ENCODE results near the gene PHF23.

The PHF23 gene

DNA sequence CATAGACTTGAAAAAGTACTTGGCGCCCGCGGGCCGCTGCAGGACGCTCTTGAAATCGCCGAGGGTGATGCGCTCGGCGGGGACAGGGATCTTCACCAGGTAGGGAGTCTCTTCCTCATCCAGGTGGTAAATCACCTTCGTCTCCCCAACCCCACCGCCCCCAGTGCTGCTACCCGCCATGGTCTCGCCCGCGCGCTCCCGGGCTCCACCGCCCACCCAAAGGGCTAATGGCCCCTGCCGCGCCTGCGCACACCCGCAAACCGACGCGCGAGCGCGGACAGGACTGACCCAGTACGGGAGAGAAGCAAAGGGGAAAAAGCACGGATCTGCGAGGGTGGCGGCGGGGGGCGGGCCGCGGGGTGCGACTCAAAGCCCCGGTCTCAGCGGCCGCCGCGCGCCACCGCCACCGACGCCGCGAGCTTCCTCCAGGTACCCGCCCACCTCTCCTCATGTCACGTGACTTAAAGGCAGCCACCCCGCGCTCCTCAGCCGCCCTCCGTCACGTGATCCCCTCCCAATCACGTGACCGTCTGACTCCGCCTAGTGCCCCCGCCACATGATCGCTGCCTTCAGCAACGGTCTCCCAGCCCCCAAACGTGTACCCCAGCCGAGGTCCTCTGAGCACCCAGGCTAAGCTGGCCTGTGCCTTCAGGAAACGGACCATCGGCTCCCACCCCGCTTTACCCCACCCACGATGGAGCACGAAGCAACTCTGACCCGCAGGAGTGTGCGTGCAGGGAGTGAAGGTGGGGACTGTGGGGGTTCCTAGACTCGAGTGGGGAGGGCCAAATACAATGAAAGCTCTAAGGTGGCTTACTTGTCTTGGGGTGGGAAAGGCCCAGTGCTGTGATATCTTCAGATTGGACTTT, 4.9 kb downstream of the PHF23 start, which contains the start of gene DVL2:
Gene DVL2 (minus strand): TSS at position 435 of the 869 bp plus-strand sequence. CDS start 255 bp downstream, at position 180.
- ChIA-PET POLR2A (interaction anchor here (1.0 kb wide), 2 partner anchors 8 to 25 kb away, joined by 3 read pairs; partner anchors contain the start of gene GABARAP), CTCF (interaction anchor here (4.4 kb wide), 1 partner anchor 13 kb away, joined by 26 read pairs; the partner anchor contains the start of genes ACADVL and DLG4)
- TF ChIP-seq, protein P1, sequence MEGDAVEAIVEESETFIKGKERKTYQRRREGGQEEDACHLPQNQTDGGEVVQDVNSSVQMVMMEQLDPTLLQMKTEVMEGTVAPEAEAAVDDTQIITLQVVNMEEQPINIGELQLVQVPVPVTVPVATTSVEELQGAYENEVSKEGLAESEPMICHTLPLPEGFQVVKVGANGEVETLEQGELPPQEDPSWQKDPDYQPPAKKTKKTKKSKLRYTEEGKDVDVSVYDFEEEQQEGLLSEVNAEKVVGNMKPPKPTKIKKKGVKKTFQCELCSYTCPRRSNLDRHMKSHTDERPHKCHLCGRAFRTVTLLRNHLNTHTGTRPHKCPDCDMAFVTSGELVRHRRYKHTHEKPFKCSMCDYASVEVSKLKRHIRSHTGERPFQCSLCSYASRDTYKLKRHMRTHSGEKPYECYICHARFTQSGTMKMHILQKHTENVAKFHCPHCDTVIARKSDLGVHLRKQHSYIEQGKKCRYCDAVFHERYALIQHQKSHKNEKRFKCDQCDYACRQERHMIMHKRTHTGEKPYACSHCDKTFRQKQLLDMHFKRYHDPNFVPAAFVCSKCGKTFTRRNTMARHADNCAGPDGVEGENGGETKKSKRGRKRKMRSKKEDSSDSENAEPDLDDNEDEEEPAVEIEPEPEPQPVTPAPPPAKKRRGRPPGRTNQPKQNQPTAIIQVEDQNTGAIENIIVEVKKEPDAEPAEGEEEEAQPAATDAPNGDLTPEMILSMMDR (IDR thresholded peaks at IDR 0.05; ENCODE audit: control extremely low read depth, extremely low read depth, low read depth, missing control alignments) = no peak
- DNase-seq (ENCODE audit: extremely low spot score) = peak; percentile 96

DNA sequence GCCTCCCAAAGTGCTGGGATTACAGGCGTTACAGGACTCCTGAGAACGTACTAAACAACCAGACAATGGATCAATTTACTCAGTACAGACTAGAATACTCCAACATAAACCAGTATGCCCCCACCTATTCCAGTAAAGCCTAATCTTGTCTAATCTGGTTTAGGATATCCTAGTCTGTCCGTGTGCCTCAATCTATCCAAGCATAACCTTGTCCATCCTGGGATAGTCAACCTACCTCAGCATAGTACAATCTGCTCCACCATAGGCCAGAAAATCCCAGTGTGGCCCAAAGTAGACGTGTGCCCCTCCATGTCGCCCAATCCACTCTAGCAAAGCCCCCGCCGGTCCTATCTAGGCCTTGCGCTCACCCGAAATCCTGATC, 5.6 kb downstream of the PHF23 start:
- ChIA-PET POLR2A (interaction anchor here (1.0 kb wide), 1 partner anchor 9 kb away, joined by 3 read pairs; the partner anchor contains the start of gene GABARAP), CTCF (interaction anchor here (4.4 kb wide), 1 partner anchor 13 kb away, joined by 26 read pairs; the partner anchor contains the start of genes ACADVL and DLG4)
- TF ChIP-seq, protein P1 (IDR thresholded peaks at IDR 0.05; ENCODE audit: control extremely low read depth, extremely low read depth, low read depth, missing control alignments) = no peak
- DNase-seq (ENCODE audit: extremely low spot score) = no peak

DNA sequence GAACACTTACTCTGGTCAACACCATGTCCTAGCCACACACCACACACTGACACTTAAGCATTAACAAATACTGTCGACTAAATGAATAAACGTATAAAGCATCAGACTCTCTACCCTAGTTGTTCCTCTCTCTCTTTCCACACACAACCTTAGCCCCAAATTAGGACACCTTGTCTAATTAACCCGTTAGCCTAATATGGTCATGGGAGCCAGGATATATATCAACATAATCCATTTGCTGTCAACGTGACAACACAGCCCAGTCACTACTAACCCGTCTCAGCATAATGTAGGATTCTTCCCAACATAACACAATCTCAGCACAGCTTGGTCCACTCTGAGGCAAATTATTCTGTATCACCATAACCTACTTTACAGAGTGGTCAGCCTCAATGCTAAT, 7.1 kb downstream of the PHF23 start:
- ChIA-PET CTCF (interaction anchor here (0.9 to 1.6 kb wide), 2 partner anchors 10 to 11 kb away, joined by 3 to 4 read pairs; no protein-coding TSS in a partner anchor), POLR2A (interaction anchor here (0.6 kb wide), 2 partner anchors 11 to 220 kb away, joined by 5 read pairs; no protein-coding TSS in a partner anchor)
- DNase-seq (ENCODE audit: extremely low spot score) = no peak
- TF ChIP-seq, protein P1 (IDR thresholded peaks at IDR 0.05; ENCODE audit: control extremely low read depth, extremely low read depth, low read depth, missing control alignments) = no peak

- DNase-seq (ENCODE audit: extremely low spot score) = no peak
- ChIA-PET POLR2A (interaction anchor here (1.3 kb wide), 1 partner anchor 9 kb away, joined by 4 read pairs; no protein-coding TSS in a partner anchor), CTCF (interaction anchor here (2.0 kb wide), 1 partner anchor 10 kb away, joined by 4 read pairs; the partner anchor contains the start of genes ACADVL and DLG4)
- TF ChIP-seq, protein P1 (IDR thresholded peaks at IDR 0.05; ENCODE audit: control extremely low read depth, extremely low read depth, low read depth, missing control alignments) = no peak
Observed at GRCh38 chr17:7229504-7229903, 9.8 kb downstream of the PHF23 start.

DNA sequence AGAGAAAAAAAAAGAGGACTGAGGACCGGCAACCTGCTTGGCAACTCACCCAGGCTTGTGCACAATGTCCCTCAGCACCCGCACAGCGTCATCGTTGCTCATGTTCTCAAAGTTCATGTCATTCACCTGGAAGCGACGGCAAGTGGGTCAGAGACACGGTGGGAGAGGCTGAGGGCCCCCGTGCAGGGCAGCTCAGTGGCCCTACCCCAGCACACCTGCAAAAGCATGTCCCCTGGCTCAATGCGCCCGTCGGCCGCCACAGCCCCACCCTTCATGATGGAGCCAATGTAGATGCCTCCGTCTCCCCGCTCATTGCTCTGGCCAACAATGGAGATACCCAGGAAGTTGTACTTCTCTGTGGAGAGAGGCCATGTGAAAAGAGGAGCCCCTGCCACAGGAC, 10.3 kb downstream of the PHF23 start:
- TF ChIP-seq, protein P1 (IDR thresholded peaks at IDR 0.05; ENCODE audit: control extremely low read depth, extremely low read depth, low read depth, missing control alignments) = no peak
- CTCF ChIA-PET = interaction anchor here (2.0 kb wide), 1 partner anchor 9 kb away, joined by 4 read pairs; the partner anchor contains the start of genes ACADVL and DLG4
- POLR2A ChIA-PET = interaction anchor here (1.3 kb wide), 1 partner anchor 8 kb away, joined by 4 read pairs; no protein-coding TSS in a partner anchor
- DNase-seq (ENCODE audit: extremely low spot score) = no peak
